HepG2 (cell line): Measurements from ENCODE around the gene PTCD1. TPM values are rescaled to one million over a fixed set of nuclear protein-coding genes. Genes with fewer than 3 reads are reported as not detected.

Source experiments
- ATAC-seq: fragments of 200-7000 bp; cut with Tn5 transposase; 3 replicates; pipeline ENCODE4 v1.9.1; 2020; ENCODE audit warnings: mild to moderate bottlenecking, moderate library complexity
- BruUV-seq: library from RNA; stranded (reverse); fragments of 400-500 nt; replicated peaks from 2 replicates; lab custom pipeline; 2021; lab: Mats Ljungman, UMichigan
- CTCF ChIA-PET: fragments of 300-600 bp; formaldehyde crosslinking; extraction: SDS; loops from one replicate; lab custom pipeline; 2021; ENCODE audit warnings: low total read pairs, inconsistent platforms, low intra/inter-chr PET ratio; lab: Yijun Ruan, JAX
- POLR2A ChIA-PET: fragments of 350-600 bp; sonication (Branson Sonifier 250); formaldehyde crosslinking; loops from one replicate; lab custom pipeline; 2020; ENCODE audit warnings: antibody characterized with exemption, inconsistent platforms; lab: Yijun Ruan, JAX
- DNase-seq: peaks from one replicate; pipeline ENCODE4 v3.0.0-alpha.2; 2015; ENCODE audit warnings: low spot score
- FAIRE-seq: peaks from 3 replicates; lab custom pipeline; 2011; peaks lifted over from hg19 to GRCh38; lab: Jason Lieb, UNC
- H2AFZ ChIP-seq: one replicate; pipeline ENCODE4 v1.6.1; 2011; ENCODE audit warnings: low read length, inconsistent platforms
- H3K27ac ChIP-seq: fragments of 300-600 bp; 3 replicates; pipeline ENCODE4 v1.8.0; 2011; ENCODE audit warnings: mixed run types, mild to moderate bottlenecking, mixed read lengths, low read length, inconsistent platforms; ENCODE audit not compliant: insufficient read depth; ENCODE audit errors: extremely low read length
- H3K27me3 ChIP-seq, 2 experiments: fragments of 200-600 bp in 1 of 2; 2 replicates in 1 of 2; 3 replicates in 1 of 2; pipeline versions ENCODE4 v1.6.0 to v1.8.0; 2011; ENCODE audit warnings: low read length in 2 of 2, mild to moderate bottlenecking in 2 of 2, moderate library complexity in 2 of 2, inconsistent platforms in 1 of 2; ENCODE audit not compliant: insufficient read depth in 2 of 2, control insufficient read depth in 1 of 2
- H3K36me3 ChIP-seq, 2 experiments: fragments of 200-600 bp in 1 of 2; replicated peaks in 1 of 2; 2 replicates in 1 of 2; 3 replicates in 1 of 2; pipeline versions ENCODE4 v1.5.1 to v1.8.0; 2011; ENCODE audit warnings: low read length in 2 of 2, inconsistent platforms in 1 of 2; ENCODE audit not compliant: insufficient read depth in 2 of 2, control insufficient read depth in 1 of 2
- H3K4me1 ChIP-seq: 2 replicates; pipeline ENCODE4 v1.5.1; 2012; ENCODE audit warnings: low read length, inconsistent platforms; ENCODE audit not compliant: insufficient read depth
- H3K4me2 ChIP-seq: 2 replicates; pipeline ENCODE4 v1.6.0; 2011; ENCODE audit warnings: low read depth, low read length, inconsistent platforms
- H3K4me3 ChIP-seq, 3 experiments: fragments of 200-600 bp in 1 of 3; sonication (generic), shearing (Covaris generic) in 1 of 3; replicated peaks in 1 of 3; 2 replicates each; pipeline ENCODE4 v1.5.1; 2011 to 2016; ENCODE audit warnings: low read length in 3 of 3, inconsistent platforms in 2 of 3, low read depth in 2 of 3, mild to moderate bottlenecking in 2 of 3, control low read depth in 1 of 3, mixed read lengths in 1 of 3; ENCODE audit not compliant: insufficient read depth in 1 of 3
- H3K79me2 ChIP-seq: one replicate; pipeline ENCODE4 v1.6.1; 2011; ENCODE audit warnings: low read length, inconsistent platforms; ENCODE audit not compliant: insufficient read depth
- H3K9ac ChIP-seq: 2 replicates; pipeline ENCODE4 v1.6.0; 2011; ENCODE audit warnings: mild to moderate bottlenecking, low read depth, low read length, inconsistent platforms; ENCODE audit not compliant: insufficient read depth
- H3K9me3 ChIP-seq: 2 replicates; pipeline ENCODE4 v1.5.1; 2012; ENCODE audit warnings: mild to moderate bottlenecking, low read length
- H4K20me1 ChIP-seq: 2 replicates; pipeline ENCODE4 v1.6.0; 2011; ENCODE audit warnings: inconsistent platforms, mild to moderate bottlenecking, low read length, moderate library complexity; ENCODE audit not compliant: insufficient read depth
- ATRX ChIP-seq: sonication (generic); formaldehyde crosslinking; IDR thresholded peaks from 2 replicates; pipeline ENCODE4 v1.4.0; 2020; ENCODE audit warnings: missing genetic modification reagents, borderline replicate concordance
- CBX5 ChIP-seq: sonication (generic); formaldehyde crosslinking; IDR thresholded peaks from 2 replicates; pipeline ENCODE4 v1.4.0; 2020; ENCODE audit warnings: missing genetic modification reagents, borderline replicate concordance
- HMGA1 ChIP-seq: sonication (generic); formaldehyde crosslinking; conservative IDR thresholded peaks from 2 replicates; pipeline ENCODE4 v1.4.0; 2020; ENCODE audit warnings: missing genetic modification reagents
- HNF4G ChIP-seq, 2 experiments: sonication (generic) in 1 of 2; formaldehyde crosslinking in 1 of 2; IDR thresholded peaks; 2 replicates each; pipeline versions ENCODE4 v1.4.0 to v1.6.1; 2011 to 2020; ENCODE audit warnings: borderline replicate concordance in 2 of 2, low read depth in 2 of 2, mild to moderate bottlenecking in 2 of 2, low read length in 1 of 2, missing genetic modification reagents in 1 of 2, moderate library complexity in 1 of 2
- MAFF ChIP-seq: IDR thresholded peaks from 2 replicates; pipeline ENCODE4 v1.6.1; 2011; ENCODE audit warnings: low read depth, low read length, improper control_type of control experiment
- POLR2A ChIP-seq, 2 experiments: IDR thresholded peaks; 2 replicates each; pipeline ENCODE4 v1.6.1; 2011; ENCODE audit warnings: low read depth in 2 of 2, low read length in 2 of 2, mild to moderate bottlenecking in 1 of 2, moderate library complexity in 1 of 2; ENCODE audit not compliant: insufficient read depth in 1 of 2
- SETDB1 ChIP-seq: sonication (generic); formaldehyde crosslinking; IDR thresholded peaks from 2 replicates; pipeline ENCODE4 v1.5.1; 2020; ENCODE audit warnings: missing genetic modification reagents, mild to moderate bottlenecking, borderline replicate concordance
- ZNF205 ChIP-seq: IDR thresholded peaks from 2 replicates; pipeline ENCODE4 v1.6.1; 2018; ENCODE audit warnings: missing biosample characterization, missing genetic modification reagents
- ZNF263 ChIP-seq: sonication (generic); formaldehyde crosslinking; IDR thresholded peaks from 2 replicates; pipeline ENCODE4 v1.4.0; 2020; ENCODE audit warnings: missing genetic modification reagents
- ZNF598 ChIP-seq: sonication (generic); formaldehyde crosslinking; IDR thresholded peaks from 2 replicates; pipeline ENCODE4 v1.5.1; 2020; ENCODE audit warnings: mild to moderate bottlenecking, missing genetic modification reagents, borderline replicate concordance
- ZNF773 ChIP-seq: sonication (generic); formaldehyde crosslinking; IDR thresholded peaks from 2 replicates; pipeline ENCODE4 v1.4.0; 2020; ENCODE audit warnings: missing genetic modification reagents, borderline replicate concordance
- WGBS: methylation state at CpG from one replicate; pipeline ENCODE4 v1.1.6; 2017; ENCODE audit warnings: low lambda C conversion rate; 5-methylcytosine and 5-hydroxymethylcytosine counted together
- in situ Hi-C: cut with HindIII; loops from 2 replicates; pipeline ENCODE4 v1.10.0; 2017; ENCODE audit warnings: low pct_unique_long_range_greater_than_20kb; ENCODE audit not compliant: extremely low pct_ligation_motif_present
- intact Hi-C: fragments of 100-400 bp; cut with micrococcal nuclease; formaldehyde crosslinking; loops from one replicate; pipeline ENCODE4 v1.10.0; 2022; ENCODE audit not compliant: unreplicated experiment
- polyA plus RNA-seq, 8 experiments: library from polyadenylated mRNA; depleted of rRNA in 3 of 8; stranded (reverse) in 7 of 8; unstranded in 1 of 8; fragments of >200 nt; fragmentation: Illumina TruSeq in 4 of 8; extraction: Trizol in 4 of 8; gene quantifications; 2 replicates each; pipeline versions ENCODE4 v1.2.1 to v1.2.3, GENCODE V29; 2011 to 2016; ENCODE audit warnings: low read depth in 4 of 8, missing spikeins in 1 of 8, mixed read lengths in 1 of 8; ENCODE audit not compliant: insufficient read depth in 1 of 8
- total RNA-seq, 5 experiments: library from RNA; depleted of rRNA; stranded (reverse); fragments of >200 nt; fragmentation: Illumina TruSeq; extraction: Trizol; gene quantifications; 2 replicates each; pipeline ENCODE4 v1.2.3, GENCODE V29; 2016; ENCODE audit warnings: low read depth in 1 of 5
- TF ChIP-seq, protein P1 (sequence below), 2 experiments: sonication (generic) in 1 of 2; formaldehyde crosslinking in 1 of 2; IDR thresholded peaks; 2 replicates each; pipeline versions ENCODE4 v1.5.1 to v1.6.1; 2011 to 2020; ENCODE audit warnings: borderline replicate concordance in 1 of 2, low read depth in 1 of 2, low read length in 1 of 2, mild to moderate bottlenecking in 1 of 2, missing genetic modification reagents in 1 of 2, moderate library complexity in 1 of 2
- TF ChIP-seq, protein P2 (sequence below): sonication (generic); formaldehyde crosslinking; IDR thresholded peaks from 2 replicates; pipeline ENCODE4 v1.9.0; 2021; ENCODE audit warnings: missing genetic modification reagents, borderline replicate concordance
- TF ChIP-seq, protein P3 (sequence below): sonication (generic); formaldehyde crosslinking; IDR thresholded peaks from 2 replicates; pipeline ENCODE4 v1.8.1; 2023; ENCODE audit warnings: missing genetic modification reagents, mild to moderate bottlenecking, borderline replicate concordance
- TF ChIP-seq, protein P4 (sequence below): sonication (generic); formaldehyde crosslinking; IDR thresholded peaks from 2 replicates; pipeline ENCODE4 v1.4.0; 2020; ENCODE audit warnings: missing genetic modification reagents; ENCODE audit errors: not compliant biosample characterization
- TF ChIP-seq, protein P5 (sequence below): sonication (generic); formaldehyde crosslinking; IDR thresholded peaks from 2 replicates; pipeline ENCODE4 v1.8.1; 2023; ENCODE audit warnings: mild to moderate bottlenecking, missing genetic modification reagents

The PTCD1 gene
- total and polyA plus RNA-seq, 2 of the 13 experiments (the other 11 are each of a cell fraction or from before 2014, with no cell fraction given), result 3.0 to 8.4 TPM

DNA sequence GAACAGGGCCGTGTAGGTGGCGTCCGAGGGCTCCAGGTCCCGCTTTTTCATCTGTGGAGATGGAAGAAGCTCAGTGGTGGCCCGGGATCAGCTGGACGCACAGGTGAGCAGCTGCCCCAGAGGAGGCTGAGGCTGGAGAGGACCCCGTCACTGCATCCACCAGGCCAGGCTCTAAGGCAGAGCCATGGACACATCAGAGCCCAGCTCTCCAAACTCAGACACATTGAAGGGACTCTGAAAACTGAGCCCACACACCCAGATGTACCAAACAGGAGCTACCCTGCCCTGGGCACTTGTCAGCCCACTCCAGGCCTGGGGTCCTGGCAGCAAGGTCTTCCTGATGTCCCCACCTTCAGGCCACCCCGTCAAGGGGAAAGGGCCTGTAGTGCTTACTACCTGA lies 8.8 kb downstream of the PTCD1 start (continued):
- TF ChIP-seq, protein P1, sequence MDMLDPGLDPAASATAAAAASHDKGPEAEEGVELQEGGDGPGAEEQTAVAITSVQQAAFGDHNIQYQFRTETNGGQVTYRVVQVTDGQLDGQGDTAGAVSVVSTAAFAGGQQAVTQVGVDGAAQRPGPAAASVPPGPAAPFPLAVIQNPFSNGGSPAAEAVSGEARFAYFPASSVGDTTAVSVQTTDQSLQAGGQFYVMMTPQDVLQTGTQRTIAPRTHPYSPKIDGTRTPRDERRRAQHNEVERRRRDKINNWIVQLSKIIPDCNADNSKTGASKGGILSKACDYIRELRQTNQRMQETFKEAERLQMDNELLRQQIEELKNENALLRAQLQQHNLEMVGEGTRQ (IDR thresholded peaks at IDR 0.05; ENCODE audit: low read depth, low read length), result no peak
- TF ChIP-seq, protein P1 (CRISPR knock-in tag; IDR thresholded peaks at IDR 0.05; ENCODE audit: borderline replicate concordance), result no peak
- TF ChIP-seq, protein P2, sequence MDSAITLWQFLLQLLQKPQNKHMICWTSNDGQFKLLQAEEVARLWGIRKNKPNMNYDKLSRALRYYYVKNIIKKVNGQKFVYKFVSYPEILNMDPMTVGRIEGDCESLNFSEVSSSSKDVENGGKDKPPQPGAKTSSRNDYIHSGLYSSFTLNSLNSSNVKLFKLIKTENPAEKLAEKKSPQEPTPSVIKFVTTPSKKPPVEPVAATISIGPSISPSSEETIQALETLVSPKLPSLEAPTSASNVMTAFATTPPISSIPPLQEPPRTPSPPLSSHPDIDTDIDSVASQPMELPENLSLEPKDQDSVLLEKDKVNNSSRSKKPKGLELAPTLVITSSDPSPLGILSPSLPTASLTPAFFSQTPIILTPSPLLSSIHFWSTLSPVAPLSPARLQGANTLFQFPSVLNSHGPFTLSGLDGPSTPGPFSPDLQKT, result no peak
- TF ChIP-seq CBX5 (CRISPR knock-in tag) (no peak), HMGA1 (CRISPR knock-in tag) (no peak), ZNF205 (CRISPR knock-in tag) (no peak), ATRX (CRISPR knock-in tag) (no peak), SETDB1 (CRISPR knock-in tag) (no peak), ZNF598 (CRISPR knock-in tag) (no peak)
- TF ChIP-seq, all 625 proteins: peak for 0

DNA sequence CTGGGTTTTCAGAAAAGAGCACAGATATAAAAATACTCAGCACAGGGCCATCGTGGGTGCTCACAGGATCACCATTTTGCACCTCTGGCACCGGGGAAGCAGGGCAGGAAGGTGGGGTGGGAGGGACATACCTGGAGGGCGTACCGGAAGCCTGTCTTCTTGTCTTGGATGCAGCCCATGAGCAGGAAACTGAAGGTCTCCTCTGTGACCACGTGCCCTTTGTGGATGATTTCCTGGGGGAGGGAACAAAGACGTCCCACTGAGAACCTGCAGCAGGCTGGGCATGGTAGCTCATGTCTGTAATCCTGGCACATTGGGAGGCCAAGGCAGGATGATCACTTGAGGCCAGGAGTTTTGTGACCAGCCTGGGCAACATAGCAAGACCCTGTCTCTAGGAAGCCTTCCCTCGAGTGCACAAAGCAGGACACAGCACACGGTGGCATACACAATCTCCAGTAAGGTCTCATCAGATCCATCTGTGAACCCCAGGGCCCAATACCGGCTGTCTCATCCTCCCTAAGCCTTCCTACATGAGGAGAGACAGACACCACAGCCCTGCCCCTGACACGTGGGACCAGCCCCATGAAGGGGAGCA lies 9.5 kb downstream of the PTCD1 start:
- H3K4me1 ChIP-seq, result peaks cover 24% of the 10 kb centered on the region
- whole genome bisulfite sequencing, result 96% methylated on average over 5 of the region's 10 CpGs
- no peak for FAIRE-seq
- in situ Hi-C loops, result no loop called here
- no peak overlapping the region for H2AFZ ChIP-seq
- H4K20me1 ChIP-seq, result no peaks in the 10 kb centered on the region
- intact Hi-C loops, result no loop called here
- no peaks in the 10 kb centered on the region for H3K79me2 ChIP-seq
- H3K27ac ChIP-seq, result no peak overlapping the region
- no TSS peak for BruUV-seq
- no peak overlapping the region for H3K9ac ChIP-seq
- H3K36me3 ChIP-seq, result peaks cover 15 to 34% of the 10 kb centered on the region in 2 experiments
- DNase-seq, result no peak
- no peak overlapping the region for H3K4me2 ChIP-seq
- H3K4me3 ChIP-seq, result no peak overlapping the region
- H3K27me3 ChIP-seq, result no peaks in the 10 kb centered on the region
- POLR2A ChIA-PET, result interaction anchor here (1.1 kb wide), 1 partner anchor 9 kb away, joined by 3 read pairs; the partner anchor contains the start of genes CPSF4 and PTCD1
- H3K9me3 ChIP-seq, result no peaks in the 10 kb centered on the region
- CTCF ChIA-PET, result no interaction called here
- no peak for ATAC-seq
- TF ChIP-seq ZNF773 (CRISPR knock-in tag), result no peak
- TF ChIP-seq, protein P3, sequence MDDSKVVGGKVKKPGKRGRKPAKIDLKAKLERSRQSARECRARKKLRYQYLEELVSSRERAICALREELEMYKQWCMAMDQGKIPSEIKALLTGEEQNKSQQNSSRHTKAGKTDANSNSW (CRISPR knock-in tag), result no peak
- TF ChIP-seq, protein P4, sequence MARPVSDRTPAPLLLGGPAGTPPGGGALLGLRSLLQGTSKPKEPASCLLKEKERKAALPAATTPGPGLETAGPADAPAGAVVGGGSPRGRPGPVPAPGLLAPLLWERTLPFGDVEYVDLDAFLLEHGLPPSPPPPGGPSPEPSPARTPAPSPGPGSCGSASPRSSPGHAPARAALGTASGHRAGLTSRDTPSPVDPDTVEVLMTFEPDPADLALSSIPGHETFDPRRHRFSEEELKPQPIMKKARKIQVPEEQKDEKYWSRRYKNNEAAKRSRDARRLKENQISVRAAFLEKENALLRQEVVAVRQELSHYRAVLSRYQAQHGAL, result no peak
- no peak for TF ChIP-seq ZNF263 (CRISPR knock-in tag)
- no peak for TF ChIP-seq MAFF
- TF ChIP-seq POLR2A (IDR thresholded peaks at IDR 0.05; ENCODE audit: insufficient read depth in 1 of 2, low read depth in 2 of 2, low read length in 2 of 2), result no peak
- TF ChIP-seq, protein P5, sequence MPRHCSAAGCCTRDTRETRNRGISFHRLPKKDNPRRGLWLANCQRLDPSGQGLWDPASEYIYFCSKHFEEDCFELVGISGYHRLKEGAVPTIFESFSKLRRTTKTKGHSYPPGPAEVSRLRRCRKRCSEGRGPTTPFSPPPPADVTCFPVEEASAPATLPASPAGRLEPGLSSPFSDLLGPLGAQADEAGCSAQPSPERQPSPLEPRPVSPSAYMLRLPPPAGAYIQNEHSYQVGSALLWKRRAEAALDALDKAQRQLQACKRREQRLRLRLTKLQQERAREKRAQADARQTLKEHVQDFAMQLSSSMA (CRISPR knock-in tag), result no peak
- TF ChIP-seq HNF4G (IDR thresholded peaks at IDR 0.05; ENCODE audit: borderline replicate concordance, low read depth, low read length), result no peak
- no peak for TF ChIP-seq HNF4G (CRISPR knock-in tag; IDR thresholded peaks at IDR 0.05; ENCODE audit: borderline replicate concordance, low read depth)
